HG03354 (cell line): ENCODE results near the gene FCN2.

Experiments used
- ATAC-seq: cut with Tn5 transposase; IDR thresholded peaks from one replicate; pipeline ENCODE4 v1.9.1; 2021; ENCODE audit warnings: mild to moderate bottlenecking; ENCODE audit not compliant: unreplicated experiment, poor library complexity, severe bottlenecking

FCN2 gene

DNA sequence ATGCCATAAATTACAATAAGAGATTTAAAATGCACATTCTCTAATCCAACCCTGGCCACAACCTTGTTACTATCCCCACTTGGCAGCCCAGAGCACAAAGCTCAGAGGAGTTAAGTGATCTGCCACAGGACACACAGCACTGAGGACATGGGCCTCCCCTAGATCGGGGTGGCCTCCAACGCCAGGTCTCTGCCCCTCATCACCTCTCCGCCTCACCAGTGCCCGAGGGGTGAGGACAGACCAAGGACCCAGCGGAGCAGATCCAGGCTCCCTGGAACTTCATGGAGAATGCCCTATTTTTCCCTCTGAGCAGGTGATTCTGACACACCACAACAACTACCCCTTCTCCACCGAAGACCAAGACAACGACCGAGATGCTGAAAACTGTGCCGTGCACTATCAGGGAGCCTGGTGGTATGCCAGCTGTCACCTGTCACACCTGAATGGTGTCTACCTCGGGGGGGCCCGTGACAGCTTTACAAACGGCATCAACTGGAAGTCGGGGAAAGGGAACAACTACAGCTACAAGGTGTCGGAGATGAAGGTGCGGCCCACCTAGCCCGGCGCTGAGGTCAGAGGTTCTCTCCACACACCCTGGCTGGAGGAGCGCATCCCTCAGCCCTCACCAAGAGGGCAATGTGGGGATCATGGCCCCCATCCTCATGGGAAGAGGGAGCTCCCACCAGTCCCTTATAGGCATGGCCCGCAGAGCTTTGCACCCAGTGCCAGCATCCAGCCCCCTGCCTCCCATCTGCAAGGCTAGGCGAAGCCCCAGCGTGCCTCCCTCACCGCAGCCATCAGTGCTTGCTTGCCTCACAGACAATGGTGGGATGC lies 12.5 kb upstream of the FCN2 start:
- no peak for ATAC-seq

DNA sequence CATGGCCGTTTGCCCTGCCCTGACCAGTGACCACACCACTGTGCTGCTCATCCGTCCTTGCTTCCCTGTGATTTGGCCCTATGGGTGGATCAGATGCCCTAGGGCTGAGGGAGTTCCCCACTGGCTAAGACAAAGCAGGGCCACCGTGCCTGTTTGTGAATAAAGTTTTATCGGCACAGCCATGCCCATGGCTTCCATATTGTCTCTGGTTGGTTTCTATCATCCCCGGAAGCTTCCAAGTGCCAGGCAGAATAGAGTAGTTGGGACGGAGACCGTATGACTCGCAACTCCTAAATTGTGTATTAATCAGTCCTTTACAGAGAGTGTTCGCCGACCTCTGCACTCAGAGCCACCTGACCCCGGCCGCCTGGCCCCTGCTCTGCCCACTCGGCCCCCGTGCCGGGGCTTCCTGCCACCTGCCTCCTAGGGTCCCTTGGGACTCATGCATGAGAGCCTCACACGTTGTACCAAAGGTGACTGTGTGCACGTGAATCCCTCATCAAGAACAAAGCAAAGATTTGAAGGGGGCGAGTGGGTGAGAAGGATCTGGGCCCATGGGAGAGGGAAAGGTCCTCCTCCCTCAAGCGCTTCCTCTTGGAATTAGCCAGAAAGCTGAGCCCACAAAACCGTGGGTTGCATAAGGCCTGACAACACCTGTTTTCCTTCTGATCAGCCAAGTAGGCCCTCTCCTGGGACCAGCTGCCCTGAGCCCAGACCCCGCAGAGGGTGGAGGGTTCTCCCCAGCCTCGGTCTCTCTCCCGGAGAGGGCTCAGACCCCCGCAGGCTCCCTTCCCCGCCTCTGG lies 11.7 kb upstream of the FCN2 start:
- ATAC-seq: no peak

DNA sequence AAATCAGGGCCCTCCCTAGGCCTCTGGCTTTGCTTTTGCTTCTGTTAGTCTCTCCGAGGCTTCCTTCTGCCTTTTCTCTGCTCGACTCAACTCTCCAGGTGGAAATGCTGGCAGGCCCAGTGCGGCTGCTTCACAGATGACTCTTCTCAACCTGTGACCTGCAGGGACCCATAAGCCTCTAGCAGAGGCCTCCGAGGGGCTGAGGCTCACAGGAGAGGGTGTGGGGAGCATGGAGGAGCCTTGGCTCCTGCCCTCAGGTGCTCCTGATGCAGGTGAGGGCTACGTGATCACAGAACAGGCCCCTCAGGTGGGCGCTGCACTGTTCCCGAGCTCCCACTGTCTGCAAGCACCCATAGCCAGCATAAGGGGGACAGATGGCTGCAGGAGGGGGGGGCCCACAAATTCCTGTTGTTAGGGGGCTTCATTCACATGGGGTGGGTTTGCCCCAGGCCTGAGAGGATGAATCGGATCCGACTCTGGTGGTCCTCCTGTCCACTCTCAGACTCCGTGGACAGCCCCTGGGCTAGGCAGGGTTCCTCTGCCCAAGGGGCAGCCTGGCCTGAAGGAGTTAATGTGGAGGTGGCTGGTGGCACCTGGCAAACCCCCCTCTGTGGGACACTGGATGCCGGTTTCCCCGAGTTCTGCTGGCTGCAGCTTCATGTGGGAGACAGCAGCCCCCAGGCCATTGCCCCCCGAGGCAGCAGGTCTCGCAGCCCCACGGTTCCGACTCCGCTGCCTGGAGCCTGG lies 10.9 kb upstream of the FCN2 start:
- ATAC-seq: no peak

DNA sequence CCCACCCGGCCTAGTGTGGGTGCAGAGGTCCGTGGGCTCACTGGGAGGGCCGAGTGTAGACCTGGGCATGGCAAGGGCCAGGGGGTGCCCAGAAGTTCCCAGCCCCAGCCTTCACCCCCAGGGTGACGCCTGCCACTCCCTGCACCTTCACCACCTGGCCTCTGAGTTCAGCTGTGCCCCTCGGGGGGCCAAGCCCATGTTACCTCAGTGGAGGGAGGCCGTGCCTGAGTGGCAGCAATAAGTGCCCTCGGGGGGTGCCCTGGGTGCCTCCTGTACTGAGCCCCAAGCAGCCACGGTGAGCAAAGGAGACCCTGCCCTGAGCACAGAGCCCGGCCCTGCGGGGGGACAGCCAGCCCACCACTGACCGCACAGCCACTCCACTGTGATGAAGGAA lies 10.3 kb upstream of the FCN2 start:
- no peak for ATAC-seq

DNA sequence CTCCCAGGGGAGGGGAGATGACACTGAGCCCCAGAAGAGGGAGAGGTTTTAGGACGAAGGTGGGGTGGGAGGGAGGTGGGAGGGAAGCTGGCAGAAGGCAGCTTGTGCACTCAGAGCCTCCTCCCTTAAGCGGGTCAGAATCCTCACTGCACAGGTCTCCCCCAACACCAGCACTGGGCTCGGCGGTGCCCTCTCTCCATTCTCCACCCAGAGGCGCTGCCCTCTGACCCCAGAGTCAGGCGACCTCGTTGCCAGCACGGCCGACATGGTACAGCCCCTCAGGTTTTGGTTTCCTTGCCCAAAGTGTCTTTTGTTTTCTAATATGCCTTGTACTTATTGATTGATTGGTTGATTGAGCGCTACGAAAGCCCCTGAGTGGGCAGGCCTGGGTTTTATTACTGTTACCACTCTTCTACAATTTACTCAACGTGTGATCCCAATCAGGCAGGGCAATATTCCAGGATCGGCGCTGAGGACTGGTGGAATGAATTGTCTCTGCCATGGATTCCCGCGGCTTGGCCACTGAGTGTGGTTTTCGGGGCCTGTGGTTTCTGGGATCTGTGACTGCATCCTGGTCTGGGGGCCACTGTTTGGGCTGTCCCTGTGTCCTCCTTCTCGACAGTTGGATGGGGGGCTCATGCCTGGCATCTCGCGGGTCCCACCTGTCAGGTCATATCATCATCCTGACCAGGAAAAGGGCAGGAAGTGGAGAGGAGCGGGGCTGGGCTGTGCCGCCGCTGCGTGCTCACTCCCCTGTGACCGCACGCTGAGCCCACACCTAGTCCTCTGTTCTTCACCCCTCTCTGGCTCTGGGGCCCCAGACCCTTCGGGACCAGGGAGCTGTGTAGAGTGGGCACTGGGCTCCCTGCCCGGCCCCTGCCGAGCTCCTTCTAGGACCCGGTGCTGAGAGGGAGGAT lies 9.6 kb upstream of the FCN2 start:
- no peak for ATAC-seq

DNA sequence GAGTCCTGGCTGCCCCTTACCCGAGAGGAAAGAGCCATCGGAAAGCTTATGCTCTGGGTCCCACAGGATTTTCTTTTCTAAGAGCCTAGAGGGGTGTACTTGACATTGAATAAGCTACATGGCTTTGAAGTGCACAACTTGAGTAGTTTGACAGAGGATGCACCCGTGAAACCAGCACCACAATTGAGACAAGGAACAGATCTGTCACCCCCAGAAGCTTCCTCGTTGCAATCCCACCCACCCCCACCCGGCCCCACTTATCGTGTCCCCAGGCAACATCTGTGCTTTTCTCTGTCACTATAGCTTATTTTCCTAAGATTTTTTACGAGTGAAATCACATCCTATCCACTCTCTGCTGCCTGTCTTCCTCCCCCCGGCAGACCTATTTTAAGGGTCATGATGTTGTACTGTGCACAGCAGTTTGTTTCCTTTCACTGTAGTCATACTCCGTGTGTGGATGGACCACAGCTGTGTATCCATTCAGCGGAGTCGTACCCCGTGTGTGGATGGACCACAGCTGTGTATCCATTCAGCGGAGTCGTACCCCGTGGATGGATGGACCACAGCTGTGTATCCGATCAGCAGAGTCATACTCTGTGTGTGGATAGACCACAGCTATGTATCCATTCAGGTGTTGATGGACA lies 8.8 kb upstream of the FCN2 start:
- ATAC-seq: no peak

DNA sequence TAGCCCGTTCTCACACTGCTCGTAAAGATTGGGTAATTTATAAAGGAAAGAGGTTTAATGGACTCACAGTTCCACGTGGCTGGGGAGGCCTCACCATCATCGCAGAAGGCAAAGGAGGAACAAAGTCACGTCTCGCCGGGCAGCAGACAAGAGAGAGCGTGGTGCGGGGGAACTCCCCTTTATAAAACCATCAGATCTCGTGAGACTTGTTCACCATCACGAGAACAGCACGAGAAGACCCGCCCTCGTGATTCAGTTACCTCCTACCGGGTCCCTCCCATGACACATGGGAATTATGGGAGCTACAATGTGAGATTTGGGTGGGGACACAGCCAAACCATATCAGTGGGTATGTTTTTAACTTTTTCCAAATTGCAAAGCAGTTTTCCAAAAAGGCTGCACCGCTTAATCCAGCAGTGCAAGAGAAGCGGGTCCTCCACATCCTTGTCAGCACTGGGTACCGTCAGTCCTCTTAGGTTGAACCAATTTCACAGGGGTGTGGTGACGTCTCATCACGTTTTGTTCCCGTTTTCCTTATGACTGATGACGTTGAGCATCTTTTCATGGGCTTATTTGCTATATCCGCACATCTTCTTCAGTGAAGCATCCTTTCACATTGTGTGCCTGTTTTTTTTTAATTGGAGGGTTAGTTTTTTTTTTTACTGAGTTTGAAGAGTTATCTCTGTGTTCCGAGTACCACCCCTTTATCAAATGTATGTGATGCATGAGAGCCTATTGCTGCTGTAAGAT lies 8.0 kb upstream of the FCN2 start:
- no peak for ATAC-seq

DNA sequence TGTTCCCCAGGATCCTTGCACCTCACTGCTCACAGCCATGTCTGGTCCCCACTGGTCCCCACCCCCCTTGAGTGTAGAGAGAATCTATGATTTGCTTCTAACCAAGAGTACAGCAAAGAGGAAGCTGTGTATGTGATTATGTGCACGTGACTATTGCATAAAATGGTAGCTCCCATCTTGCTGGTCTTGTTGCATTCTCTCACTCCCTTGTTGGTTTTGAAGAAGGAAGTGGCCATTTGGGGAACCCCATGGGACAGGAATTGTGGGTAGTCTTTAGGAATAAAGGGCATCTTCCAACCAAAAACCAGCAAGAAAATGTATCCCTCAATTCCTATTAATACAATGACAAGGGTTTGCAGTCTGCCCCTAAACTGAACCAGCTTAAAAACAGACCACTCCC lies 5.2 kb upstream of the FCN2 start:
- ATAC-seq: no peak

DNA sequence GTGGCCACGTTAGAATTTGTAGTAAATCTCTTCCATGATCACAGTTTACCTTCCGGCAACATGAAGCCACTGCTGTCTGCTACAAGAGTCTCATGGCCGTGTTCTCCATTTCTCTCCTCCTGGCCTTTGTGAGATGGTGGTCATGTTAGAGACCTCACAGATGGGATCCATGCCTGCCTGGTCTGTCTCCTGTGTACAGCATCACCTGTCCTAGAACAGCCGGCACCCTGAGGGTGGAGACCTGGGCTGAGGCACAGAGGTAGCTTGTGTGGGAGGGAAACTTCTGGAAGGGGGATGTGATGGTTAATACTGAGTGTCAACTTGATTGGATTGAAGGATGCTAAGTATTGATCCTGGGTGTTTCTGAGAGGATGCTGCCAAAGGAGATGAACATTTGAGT lies 3.1 kb upstream of the FCN2 start:
- ATAC-seq: no peak

DNA sequence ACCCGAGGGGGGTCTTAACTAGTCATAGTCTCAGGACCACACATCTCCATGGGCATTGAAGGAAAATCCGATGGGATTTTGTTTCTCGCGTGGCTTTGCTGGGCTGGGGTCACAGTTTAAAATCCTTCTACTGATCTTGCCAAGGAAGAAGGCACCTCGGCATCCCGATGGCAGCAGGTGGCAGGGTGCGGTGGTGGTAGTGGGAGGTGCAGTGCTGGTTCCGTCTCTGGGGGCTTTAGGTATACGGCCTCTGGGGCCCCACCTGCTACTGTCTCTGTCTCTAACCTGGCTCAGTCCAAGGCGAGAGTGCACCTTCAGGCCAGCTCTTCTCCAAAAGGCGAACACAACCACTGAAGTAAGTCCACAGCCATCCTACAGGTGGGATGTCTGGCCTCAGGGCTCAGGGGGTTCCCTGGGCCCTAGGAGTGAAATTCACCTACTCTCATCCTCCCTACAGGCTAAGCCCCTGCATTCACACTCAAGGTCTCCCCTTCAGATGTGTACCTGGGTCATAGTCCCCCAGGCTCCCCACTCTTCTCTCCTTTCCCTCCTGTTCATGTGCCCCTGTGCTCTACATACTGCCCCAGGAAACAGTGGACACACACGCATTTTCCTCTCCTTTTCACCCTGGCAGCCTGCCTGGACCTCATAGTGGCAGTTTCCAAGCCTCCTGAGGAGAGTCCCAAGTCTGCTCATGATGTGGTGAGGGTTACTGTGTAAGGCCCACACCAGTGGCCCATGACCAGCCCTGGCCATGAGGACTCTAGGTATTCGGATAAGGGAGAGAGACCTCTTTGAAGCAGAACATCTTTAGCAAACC lies 736 bp upstream of the FCN2 start:
- ATAC-seq: no peak

DNA sequence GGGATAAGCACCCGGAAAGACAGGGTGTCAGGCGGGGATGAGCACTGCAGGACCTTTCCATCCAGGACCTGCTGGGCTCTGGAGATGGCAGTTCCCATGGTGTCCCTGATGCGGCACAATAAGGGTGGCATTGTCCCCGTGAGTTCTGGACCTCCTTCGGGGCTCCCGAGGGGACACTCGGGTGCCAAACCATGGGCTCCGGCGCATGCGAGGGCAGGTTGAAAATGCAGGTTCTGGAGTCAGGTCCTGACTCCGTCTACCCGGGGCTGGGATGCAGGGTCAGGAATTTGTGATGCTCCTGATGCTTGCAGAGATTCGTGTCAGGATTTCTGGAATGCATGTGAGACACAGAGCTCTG lies 682 bp downstream of the FCN2 start:
- no peak for ATAC-seq

DNA sequence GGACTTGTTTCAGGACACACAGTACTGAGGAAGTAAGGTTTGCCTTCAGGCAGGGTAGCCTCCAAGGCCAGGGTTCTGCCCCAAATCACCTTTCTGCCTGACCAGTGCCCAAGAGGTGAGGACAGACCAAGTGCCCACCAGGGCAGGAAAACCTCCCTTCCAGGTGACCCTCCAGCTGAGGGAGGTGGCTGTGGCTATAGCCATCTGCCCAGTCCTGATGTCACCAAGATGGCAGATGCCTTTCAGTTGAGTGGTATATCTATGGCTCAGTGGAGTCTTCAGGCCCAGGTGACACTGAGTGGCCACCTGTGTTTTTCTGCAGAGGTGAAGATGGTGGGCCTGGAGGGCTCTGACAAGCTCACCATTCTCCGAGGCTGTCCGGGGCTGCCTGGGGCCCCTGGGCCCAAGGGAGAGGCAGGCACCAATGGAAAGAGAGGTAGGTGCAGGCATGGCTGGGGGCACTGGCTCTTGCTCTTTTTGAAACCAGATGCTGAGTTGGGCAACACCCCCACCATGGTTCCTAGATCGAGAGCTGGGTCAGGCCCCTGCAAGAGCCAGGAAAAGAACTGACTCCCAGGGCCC lies 1.7 kb downstream of the FCN2 start:
- no peak for ATAC-seq

DNA sequence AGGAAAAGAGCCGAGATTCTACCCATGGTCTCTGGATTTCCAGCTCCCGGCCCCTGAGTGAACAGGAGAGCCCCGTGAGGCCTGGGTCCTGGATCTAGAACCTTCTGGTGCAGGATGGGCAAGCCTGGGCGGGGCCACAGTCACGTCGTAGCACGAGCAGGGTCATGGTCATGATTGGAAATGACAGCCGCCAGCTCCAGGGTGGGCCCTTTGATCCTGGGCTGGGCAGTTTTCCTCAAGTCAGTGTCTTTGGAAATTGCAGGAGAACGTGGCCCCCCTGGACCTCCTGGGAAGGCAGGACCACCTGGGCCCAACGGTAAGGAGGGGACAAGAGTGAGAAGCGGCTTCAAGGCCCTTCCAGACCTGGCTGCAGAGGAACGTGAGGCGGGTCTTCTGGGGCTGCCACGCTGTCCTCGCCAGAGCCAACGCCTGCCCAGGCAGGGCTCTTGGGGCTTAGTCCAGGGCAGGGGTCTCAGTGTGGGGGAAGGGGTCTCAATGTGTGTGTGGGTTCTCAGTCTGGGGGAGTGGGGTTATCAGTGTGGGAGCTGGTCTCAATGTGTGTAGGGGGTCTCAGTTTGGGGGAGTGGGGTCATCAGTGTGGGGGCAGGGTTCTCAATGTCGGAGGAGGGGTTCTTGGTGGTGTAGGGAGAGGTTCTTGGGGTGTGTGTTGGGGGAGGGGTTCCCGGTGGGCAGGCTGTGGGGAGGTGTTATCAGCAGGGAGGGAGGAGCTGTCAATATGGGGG lies 2.6 kb downstream of the FCN2 start:
- no peak for ATAC-seq

DNA sequence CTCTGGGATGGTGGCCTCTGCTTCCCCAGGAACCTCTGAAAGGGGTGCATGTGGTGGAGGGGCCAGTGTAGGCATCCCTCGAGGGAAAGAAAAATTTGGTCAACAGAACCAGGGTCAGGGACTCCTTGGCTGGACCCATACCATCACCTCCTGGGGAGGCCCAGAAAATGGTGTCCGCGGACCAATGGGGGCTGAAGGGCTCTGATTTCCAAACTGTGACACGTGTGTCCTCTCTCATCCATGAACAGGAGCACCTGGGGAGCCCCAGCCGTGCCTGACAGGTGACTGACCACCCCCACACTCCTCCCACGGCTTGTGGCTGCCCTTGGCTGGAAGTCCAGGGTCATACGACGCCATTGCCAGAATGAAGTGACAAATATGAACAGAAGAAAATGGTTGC lies 3.9 kb downstream of the FCN2 start:
- no peak for ATAC-seq

DNA sequence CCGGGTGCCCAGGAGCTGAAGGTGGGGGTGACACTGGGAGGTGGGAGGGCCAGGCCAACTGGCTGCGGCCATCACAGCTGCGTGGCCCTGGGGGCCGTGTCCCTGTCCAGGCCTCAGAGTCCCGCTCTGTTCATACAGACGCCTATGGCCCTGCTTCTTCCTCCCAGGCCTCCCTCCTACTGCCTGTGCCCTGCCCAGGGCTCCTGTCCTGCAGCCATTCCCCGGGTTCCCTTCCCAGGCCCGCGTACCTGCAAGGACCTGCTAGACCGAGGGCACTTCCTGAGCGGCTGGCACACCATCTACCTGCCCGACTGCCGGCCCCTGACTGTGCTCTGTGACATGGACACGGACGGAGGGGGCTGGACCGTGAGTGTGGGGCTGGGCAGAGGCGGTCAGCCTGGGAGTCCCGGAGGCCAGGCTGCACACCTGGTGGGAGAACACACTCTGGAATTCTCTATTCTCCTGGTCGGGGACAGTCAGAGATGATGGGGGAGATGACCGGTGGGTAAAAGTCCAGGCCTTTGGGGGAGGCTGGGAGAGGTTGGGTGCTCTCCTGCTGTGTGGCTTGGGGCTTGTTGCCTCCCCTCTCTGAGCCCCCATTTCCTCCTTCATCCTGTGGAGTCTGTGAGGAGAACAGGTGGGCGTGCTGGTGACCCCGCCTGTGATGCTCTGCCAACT lies 4.5 kb downstream of the FCN2 start:
- ATAC-seq: no peak
